Esophagus mucosa (tissue), 1 donor: ENCODE data around the gene TEX29. TPM values are rescaled to one million over a fixed set of nuclear protein-coding genes. Genes with fewer than 3 reads are reported as not detected.

Experiments
- total RNA-seq: library from RNA; stranded (reverse); gene quantifications from one replicate; pipeline ENCODE4 v1.2.4, GENCODE V29; 2023
- donor health status: DM: yes; HTN: yes; CAD: no.

Gene TEX29
- total RNA-seq, 1 donor from 2014 or later, result not detected

Other genes starting within 250 kb of the TEX29 start
- 25.6 TPM for gene ARHGEF7, start 205.3 kb upstream of the TEX29 start, total RNA-seq